Activated CD4-positive, alpha-beta T cell treated with anti-CD3 and anti-CD28 coated beads for 24 hours (primary cell): ENCODE results near the gene LDLR.
"Not testable (repeated sequence)": the region's sequence is repeated elsewhere in the genome, so short reads cannot be mapped to it uniquely, and the experiment has no call there.

Experiments used
- DNase-seq, 2 donors: peaks; one replicate each; pipeline ENCODE4 v3.0.0-alpha.2; 2020; ENCODE audit warnings: low read depth in 2 of 2

The LDLR gene

DNA sequence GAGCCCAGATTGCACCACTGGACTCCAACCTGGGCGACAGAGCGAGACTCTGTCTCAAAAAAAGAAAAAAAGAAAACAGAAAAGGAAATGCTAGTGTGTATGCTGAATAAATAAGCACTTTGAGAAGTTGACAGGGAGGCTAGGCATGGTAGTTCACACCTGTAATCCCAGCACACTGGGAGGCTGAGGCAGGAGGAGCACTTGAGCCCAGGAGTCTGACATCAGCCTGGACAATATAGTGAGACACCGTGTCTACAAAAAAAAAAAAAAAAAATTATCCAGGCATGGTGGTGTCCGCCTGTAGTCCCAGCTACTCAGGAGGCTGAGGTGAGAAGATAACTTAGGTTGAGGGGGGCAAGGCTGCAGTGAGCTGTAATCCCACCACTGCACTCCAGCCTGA is 19.1 kb upstream of the LDLR start:
- DNase-seq: no peak

- DNase-seq: no peak
Observed at GRCh38 chr19:11073568-11073967, 15.7 kb upstream of the LDLR start.

GRCh38 chr19:11076792-11077191 is 12.5 kb upstream of the LDLR start:
- not testable (repeated sequence) for DNase-seq

GRCh38 chr19:11078893-11079292 is 10.4 kb upstream of the LDLR start:
- DNase-seq: no peak

GRCh38 chr19:11079999-11080398 is 9.3 kb upstream of the LDLR start:
- DNase-seq: no peak

DNA sequence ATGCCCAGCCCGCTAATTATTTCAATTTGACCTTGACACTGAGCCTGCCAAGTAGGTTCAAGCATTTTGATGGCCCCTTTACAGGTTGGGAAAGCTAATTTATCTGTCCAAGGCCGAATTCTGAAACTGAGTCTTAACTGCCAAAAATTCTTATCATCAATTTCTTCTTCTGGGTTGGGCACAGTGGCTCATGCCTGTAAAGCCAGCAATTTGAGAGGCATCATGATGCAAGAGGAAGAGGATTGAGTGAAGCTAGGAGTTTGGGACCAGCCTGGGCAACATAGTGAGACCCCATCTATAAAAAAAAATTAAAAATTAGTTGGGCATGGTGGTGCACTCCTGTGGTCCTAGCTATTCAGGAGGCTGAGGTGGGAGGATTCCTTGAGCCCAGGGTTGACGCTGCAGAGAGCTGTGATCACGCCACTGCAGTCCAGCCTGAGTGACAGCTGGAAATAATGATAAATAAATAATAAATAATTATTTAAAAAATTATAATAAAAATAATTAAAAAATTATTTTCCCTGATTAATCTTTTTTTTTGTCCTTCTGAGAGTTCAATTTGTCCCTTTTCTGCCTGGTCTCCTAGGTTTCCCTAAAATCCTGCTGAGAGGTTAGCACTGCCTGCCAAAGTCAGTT is 1.3 kb upstream of the LDLR start:
- no peak for DNase-seq

DNA sequence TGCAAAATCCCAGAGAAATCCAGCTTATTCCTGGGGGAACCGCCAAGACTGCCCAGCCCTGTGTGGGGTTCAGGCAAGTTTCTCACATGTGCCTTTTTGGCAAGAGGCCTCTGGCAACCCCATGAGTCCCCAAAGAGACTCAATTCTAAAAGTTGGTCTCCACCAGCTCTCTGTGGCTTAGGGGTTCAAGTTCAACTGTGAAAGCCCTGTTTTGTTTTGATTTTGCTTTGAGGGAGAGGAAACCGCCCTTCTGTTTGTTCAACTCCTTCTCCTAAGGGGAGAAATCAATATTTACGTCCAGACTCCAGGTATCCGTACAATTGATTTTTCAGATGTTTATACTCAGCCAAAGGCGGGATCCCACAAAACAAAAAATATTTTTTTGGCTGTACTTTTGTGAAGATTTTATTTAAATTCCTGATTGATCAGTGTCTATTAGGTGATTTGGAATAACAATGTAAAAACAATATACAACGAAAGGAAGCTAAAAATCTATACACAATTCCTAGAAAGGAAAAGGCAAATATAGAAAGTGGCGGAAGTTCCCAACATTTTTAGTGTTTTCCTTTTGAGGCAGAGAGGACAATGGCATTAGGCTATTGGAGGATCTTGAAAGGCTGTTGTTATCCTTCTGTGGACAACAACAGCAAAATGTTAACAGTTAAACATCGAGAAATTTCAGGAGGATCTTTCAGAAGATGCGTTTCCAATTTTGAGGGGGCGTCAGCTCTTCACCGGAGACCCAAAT is 583 bp upstream of the LDLR start:
- no peak for DNase-seq

GRCh38 chr19:11090014-11090263 is 676 bp downstream of the LDLR start:
- DNase-seq: not testable (repeated sequence)

DNA sequence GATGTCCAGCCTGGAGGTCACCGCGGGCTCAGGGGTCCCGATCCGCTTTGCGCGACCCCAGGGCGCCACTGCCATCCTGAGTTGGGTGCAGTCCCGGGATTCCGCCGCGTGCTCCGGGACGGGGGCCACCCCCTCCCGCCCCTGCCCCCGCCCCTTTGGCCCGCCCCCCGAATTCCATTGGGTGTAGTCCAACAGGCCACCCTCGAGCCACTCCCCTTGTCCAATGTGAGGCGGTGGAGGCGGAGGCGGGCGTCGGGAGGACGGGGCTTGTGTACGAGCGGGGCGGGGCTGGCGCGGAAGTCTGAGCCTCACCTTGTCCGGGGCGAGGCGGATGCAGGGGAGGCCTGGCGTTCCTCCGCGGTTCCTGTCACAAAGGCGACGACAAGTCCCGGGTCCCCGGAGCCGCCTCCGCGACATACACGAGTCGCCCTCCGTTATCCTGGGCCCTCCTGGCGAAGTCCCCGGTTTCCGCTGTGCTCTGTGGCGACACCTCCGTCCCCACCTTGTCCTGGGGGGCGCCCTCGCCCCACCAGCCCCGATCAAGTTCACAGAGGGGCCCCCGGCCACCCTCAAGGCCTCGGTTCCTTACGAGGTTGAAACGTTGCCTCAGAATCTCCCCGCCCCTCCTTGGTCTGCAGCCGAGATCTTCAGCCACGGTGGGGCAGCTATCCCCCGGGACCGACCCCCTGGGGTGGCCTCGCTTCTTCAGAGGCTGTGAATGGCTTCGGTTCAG is 1.2 kb downstream of the LDLR start:
- DNase-seq: peak; percentile 97

GRCh38 chr19:11090997-11091702 is 1.9 kb downstream of the LDLR start:
- no peak for DNase-seq

DNA sequence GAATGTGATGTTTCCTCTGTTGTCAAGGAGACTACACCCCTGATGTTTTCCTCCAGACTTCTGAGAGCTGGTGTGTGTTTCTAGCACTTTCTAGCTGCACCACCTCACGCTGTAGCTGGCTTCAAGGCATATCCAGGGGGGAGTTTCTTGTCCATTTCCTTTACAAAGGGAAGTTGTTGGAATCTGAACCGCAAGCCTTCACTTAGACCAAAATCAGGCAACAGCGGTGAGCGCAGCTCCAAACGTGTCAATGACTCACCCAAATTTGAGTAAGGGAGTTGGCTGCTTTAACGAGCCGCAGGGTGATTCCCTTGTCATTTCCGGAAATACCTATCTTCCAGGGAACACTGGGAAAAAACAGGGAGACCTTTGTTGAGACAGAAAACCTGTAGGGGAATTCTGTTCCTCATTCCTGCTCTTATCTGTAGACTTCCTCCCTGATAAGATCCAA is 2.5 kb downstream of the LDLR start:
- no peak for DNase-seq

GRCh38 chr19:11092181-11092538 is 2.9 kb downstream of the LDLR start:
- no peak for DNase-seq

DNA sequence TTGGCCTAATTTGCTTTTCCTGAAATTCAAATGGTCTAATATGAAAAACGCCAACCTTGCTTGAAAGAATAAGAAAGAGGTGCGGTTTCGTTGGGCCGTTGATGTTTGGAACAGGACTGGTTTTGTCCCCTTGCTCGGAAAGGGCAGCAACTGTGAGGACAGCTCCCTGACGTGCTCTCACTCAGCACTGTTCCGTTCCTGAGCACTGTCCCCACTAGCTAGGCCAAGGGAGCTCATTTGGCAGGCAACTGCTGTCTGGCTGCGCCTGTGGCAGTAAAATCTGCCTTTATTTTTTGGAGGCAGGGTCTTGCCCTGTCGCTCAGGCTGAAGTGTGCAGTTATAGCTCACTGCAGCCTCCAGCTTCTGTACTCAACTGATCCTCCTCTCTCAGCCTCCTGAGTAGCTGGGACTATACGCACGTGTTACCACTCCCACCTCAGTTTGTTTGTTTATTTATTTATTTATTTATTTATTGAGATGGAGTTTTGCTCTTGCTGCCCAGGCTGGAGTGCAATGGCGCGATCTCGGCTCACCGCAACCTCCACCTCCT is 4.5 kb downstream of the LDLR start:
- DNase-seq: no peak

DNA sequence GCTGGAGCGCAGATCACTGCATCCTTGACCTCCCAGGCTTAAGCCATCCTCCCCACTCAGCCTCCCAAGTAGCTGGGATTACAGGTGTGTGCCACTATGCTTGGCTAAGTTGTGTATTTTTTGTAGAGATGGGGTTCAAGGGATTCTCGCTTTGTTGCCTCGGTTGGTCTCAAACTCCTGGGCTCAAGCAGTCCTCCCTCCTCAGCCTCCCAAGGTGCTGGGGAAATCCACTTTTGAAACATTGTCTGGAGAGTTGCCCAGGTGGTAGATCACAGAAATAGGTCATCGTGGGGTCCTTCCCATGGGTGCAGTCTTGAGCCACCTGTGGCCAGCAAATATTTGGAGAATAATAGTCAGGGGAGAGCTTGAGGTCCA is 5.2 kb downstream of the LDLR start:
- DNase-seq: no peak

DNA sequence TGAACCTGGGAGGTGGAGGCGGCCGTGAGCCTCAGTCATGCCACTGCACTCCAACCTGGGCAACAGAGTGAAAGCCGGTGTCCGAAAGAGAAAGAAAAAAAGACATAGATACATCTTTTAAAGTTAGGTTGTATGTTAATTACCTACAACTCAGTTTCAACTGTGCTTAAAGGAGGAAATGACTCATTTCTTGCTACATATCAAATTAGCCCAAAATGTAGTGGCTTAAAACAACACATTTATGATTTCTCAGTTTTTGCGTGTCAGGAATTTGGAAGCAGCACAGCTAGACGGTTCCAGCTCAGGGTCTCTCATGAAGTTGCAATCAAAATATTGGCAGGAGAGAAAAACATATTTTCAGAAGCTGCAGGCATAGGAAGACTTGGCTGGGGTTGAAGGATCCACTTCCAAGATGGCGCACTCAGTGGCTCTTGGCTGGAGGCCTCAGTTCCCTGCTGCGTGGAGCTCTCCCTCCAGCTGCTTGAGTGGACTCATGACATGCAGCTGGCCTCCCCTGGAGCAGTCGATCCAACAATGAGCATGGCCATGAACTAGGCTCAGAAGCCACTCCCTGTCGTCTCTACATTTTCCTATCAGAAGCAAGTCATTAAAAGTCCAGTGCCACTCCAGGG is 7.1 kb downstream of the LDLR start:
- DNase-seq: no peak

DNA sequence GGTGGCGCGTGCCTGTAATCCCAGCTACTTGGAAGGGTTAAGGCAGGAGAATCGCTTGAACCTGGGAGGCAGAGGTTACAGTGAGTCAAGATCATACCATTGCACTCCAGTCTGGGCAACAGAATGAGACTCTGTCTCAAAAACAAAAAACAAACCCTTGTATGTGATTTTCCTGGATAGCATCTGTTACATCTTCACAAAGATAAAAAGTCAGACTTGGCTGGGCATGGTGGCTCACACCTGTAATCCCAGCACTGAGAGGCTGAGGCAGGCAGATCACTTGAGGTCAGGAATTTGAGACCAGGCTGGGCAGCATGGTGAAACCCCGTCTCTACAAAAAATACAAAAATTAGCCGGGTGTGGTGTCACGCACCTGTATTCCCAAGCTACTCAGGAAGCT is 8.1 kb downstream of the LDLR start:
- DNase-seq: not testable (repeated sequence)

- no peak for DNase-seq
Observed at GRCh38 chr19:11098327-11098726, 9.1 kb downstream of the LDLR start.

GRCh38 chr19:11098861-11099260 is 9.6 kb downstream of the LDLR start:
- DNase-seq: no peak

DNA sequence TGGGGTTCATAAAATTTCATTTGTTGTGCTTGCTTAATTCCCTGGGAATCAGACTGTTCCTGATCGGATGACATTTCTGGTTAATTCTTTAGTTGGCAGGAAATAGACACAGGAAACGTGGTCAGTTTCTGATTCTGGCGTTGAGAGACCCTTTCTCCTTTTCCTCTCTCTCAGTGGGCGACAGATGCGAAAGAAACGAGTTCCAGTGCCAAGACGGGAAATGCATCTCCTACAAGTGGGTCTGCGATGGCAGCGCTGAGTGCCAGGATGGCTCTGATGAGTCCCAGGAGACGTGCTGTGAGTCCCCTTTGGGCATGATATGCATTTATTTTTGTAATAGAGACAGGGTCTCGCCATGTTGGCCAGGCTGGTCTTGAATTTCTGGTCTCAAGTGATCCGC is 10.8 kb downstream of the LDLR start:
- DNase-seq: no peak

GRCh38 chr19:11101057-11101456 is 11.8 kb downstream of the LDLR start:
- no peak for DNase-seq

DNA sequence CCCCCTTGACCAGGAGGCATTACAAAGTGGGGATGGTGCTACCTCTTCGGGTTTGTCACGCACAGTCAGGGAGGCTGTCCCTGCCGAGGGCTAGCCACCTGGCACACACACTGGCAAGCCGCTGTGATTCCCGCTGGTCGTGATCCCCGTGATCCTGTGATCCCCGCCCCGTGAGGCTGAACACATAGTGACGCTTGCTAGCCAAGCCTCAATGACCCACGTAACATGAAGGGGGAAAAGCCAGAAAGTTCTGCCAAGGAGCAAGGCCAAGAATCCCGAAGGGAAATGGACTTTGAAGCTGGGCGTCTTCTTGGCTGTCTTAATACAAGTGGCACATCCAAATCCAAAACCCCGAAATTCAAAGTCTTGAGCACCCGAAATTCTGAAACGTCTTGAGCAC is 13.7 kb downstream of the LDLR start:
- no peak for DNase-seq

DNA sequence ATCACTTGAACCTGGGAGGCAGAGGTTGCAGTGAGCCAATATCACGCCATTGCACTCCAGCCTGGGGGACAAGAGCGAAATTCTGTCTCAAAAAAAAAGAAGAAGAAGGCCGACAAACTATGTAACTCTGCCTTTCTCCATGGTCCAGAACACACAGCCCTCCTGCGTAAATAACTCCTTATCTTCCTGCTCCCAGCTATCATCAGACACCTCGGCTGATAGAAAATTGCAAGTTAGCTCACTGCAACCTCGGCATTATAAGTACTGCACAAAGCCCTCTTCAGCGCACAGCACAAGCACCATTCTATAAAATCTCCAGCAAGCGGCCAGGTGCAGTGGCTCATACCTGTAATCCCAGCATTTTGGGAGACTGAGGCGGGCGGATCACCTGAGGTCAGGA is 14.4 kb downstream of the LDLR start:
- not testable (repeated sequence) for DNase-seq
